Lower lobe of right lung (tissue), 2 donors: Measurements from ENCODE around the gene PPP6R1. TPM values are rescaled to one million over a fixed set of nuclear protein-coding genes. Genes with fewer than 3 reads are reported as not detected.

Experiments
- ATAC-seq, 2 donors: fragments of 200-7000 bp; cut with Tn5 transposase; one replicate each; pipeline ENCODE4 v1.9.1; 2020 to 2022; ENCODE audit warnings: mild to moderate bottlenecking in 2 of 2, moderate library complexity in 2 of 2
- DNase-seq: peaks from one replicate; pipeline ENCODE4 v3.0.0-alpha.2; 2020
- H3K27ac ChIP-seq: fragments of 200-600 bp; one replicate; pipeline ENCODE4 v1.8.0; 2022
- H3K27me3 ChIP-seq: fragments of 200-600 bp; one replicate; pipeline ENCODE4 v1.8.0; 2022; ENCODE audit warnings: low read depth
- H3K36me3 ChIP-seq: fragments of 200-600 bp; one replicate; pipeline ENCODE4 v1.8.0; 2022; ENCODE audit warnings: mild to moderate bottlenecking
- H3K4me1 ChIP-seq: fragments of 200-600 bp; one replicate; pipeline ENCODE4 v1.8.0; 2022
- H3K4me3 ChIP-seq: fragments of 200-600 bp; one replicate; pipeline ENCODE4 v1.8.0; 2022; ENCODE audit warnings: mild to moderate bottlenecking
- H3K9me3 ChIP-seq: fragments of 200-600 bp; one replicate; pipeline ENCODE4 v1.8.0; 2022
- intact Hi-C: fragments of 100-400 bp; cut with DNase I; formaldehyde crosslinking; loops from one replicate; pipeline ENCODE4 v1.11.0; 2022
- total RNA-seq: library from RNA; stranded (reverse); fragmentation: NEBNext Ultra II Directional; extraction: Animal tissue kit (Norgen Biotek cat#: 25700); gene quantifications from one replicate; pipeline ENCODE4 v1.2.1, GENCODE V29; 2021
- TF ChIP-seq, protein P1 (sequence below): fragments of 200-600 bp; IDR thresholded peaks from one replicate; pipeline ENCODE4 v1.8.0; 2022; ENCODE audit warnings: antibody characterized with exemption, mild to moderate bottlenecking
- donor health status: DM: no; HTN: yes; CAD: no; lungs with severe emphysema.

Gene PPP6R1
- total RNA-seq, 1 donor from 2014 or later: 69.1 TPM

DNA sequence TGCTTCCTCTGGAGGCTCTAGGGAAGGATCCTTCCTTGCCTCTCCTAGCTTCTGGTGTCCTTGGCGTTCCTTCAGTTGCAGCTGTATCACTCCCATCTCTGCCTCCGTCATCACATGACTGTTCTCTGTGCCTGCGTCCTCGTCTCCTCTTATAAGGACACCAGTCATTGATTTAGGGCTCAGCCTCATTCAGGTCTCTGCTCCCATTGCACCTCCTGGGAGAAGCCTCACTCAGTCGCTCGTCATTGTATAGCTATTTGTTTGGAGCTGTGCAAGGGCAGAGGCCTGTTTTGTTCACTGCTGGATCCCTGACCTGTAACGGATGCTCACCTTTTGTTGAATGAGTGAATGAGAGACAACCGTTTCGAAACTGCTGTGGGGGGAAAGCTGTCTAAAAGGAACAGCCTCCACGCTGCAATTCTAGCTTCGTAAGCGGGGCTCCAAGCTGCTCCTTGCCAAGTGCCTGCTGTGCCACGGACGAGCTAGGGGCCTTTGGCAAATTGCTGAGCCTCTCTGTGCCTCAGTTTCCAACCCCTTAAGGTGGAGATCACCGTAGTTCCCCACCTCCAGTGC, 42.2 kb upstream of the PPP6R1 start:
- TF ChIP-seq, protein P1, sequence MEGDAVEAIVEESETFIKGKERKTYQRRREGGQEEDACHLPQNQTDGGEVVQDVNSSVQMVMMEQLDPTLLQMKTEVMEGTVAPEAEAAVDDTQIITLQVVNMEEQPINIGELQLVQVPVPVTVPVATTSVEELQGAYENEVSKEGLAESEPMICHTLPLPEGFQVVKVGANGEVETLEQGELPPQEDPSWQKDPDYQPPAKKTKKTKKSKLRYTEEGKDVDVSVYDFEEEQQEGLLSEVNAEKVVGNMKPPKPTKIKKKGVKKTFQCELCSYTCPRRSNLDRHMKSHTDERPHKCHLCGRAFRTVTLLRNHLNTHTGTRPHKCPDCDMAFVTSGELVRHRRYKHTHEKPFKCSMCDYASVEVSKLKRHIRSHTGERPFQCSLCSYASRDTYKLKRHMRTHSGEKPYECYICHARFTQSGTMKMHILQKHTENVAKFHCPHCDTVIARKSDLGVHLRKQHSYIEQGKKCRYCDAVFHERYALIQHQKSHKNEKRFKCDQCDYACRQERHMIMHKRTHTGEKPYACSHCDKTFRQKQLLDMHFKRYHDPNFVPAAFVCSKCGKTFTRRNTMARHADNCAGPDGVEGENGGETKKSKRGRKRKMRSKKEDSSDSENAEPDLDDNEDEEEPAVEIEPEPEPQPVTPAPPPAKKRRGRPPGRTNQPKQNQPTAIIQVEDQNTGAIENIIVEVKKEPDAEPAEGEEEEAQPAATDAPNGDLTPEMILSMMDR: no peak
- H3K4me3 ChIP-seq: no peak overlapping the region
- H3K27me3 ChIP-seq: no peaks in the 10 kb centered on the region
- H3K27ac ChIP-seq: no peak overlapping the region
- DNase-seq: no peak
- intact Hi-C loops: no loop called here
- no peaks in the 10 kb centered on the region for H3K9me3 ChIP-seq
- no peaks in the 10 kb centered on the region for H3K36me3 ChIP-seq
- no peak for ATAC-seq
- H3K4me1 ChIP-seq: peaks cover 8% of the 10 kb centered on the region

DNA sequence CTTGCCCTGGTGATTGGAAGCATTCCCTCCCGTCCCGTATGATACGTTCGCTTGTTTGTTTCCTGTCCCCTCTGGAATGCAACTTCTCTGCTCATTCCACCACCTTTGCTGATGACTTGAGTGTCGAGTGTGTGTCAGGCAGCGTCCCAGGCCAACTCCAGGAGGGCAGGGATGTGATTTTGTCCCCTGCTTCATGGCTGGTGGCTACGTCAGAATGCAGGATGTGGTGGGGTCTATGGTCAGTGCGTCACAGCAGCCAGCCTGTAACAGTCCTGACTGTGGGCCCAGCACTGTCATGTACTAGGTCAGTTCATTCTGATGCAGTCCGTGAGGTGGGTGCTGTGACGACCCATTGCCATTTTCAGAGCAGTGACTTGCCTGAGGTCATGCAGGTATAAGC, 41.2 kb upstream of the PPP6R1 start:
- peaks cover 8% of the 10 kb centered on the region for H3K4me1 ChIP-seq
- no peaks in the 10 kb centered on the region for H3K36me3 ChIP-seq
- H3K9me3 ChIP-seq: no peaks in the 10 kb centered on the region
- DNase-seq (no peak), ATAC-seq (no peak)
- no peak overlapping the region for H3K4me3 ChIP-seq
- intact Hi-C loops: no loop called here
- H3K27me3 ChIP-seq: no peaks in the 10 kb centered on the region
- H3K27ac ChIP-seq: no peak overlapping the region
- TF ChIP-seq, protein P1: no peak

DNA sequence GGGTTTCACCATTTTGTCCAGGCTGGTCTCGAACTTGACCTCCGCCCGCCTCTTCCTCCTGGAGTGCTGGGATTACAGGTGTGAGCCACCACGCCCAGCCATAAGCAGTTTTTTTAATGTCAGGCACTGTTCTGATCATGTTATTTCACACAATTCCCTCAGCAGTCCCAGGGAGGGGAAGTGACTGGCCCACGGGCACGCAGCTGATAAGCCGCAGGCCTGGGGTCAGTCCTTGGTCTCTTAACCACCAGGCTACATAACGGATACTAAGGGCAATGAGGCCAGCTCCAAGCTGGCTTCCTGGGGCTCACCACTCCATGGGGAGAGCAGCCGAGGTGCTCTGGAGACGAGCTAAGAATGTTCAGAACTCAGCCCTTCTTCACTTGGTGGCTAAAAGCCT, 38.5 kb upstream of the PPP6R1 start:
- Histone ChIP-seq H3K4me3 (no peak overlapping the region), H3K36me3 (no peaks in the 10 kb centered on the region), H3K4me1 (peaks cover 8% of the 10 kb centered on the region), H3K27ac (no peak overlapping the region), H3K9me3 (no peaks in the 10 kb centered on the region), H3K27me3 (no peaks in the 10 kb centered on the region)
- intact Hi-C loops: no loop called here
- TF ChIP-seq, protein P1: no peak
- DNase-seq: no peak
- ATAC-seq: no peak

DNA sequence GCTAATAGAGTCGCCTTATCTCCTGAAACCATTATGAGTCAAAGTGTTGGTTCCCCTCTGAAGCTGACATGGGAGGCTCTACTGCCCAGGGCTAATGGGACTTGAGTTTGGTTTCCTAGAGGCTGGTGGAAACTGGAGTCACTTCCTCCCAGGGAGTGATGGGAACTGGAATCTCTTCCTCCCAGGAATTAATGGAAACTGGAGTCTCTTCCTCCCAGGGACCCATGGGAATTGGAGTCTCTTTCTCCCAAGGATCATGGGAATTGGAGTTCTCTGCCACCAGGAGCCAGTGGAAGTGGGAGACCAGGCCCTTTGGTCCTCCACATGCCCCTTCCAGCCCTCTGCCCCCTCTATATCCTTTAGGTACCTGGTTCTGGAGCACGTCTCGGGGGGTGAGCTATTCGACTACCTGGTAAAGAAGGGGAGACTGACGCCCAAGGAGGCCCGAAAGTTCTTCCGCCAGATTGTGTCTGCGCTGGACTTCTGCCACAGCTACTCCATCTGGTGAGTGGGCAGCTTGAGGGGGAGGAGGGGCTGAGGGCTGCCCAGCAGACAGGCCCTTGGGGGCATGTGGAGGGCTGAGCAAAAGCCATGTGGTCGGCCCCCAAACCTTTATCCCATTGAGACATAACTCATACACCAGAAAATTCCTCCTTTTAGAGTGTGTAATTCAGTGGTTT, 30.4 kb upstream of the PPP6R1 start:
- intact Hi-C loops: no loop called here

DNA sequence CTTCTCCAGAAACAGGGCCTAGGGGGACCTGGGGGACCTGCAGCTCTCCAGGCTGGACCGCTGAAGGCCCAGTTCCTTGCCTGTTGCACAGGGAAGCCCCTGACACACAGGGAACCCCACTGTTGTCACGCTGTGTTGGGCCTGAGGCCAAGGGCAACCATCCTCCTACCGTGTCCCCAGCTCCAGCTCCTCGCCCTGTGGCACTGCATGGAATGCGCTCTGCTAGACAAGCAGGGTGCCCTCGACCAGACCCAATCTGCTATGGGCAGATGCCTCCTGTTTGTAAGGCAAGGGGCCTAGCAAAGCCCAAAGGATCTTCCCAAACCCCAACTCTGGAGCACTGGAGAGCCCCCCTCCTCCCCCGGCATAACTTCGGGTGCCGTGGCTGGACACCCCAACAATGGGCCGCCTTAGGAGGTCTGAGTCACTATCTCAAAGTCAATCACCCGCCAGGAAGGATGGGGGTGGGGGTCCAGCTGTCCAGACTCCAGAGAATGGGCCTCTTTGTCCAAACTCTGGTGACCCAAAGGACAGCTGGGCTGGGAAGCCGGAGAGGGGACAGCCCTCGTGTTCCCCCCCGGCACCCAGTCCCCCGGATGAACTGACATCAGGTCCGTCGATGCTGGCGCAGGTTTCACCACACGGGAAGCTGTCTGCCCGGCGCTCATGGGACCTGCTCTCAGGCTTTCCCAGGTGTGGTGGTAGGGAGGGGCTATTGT, 28.7 kb upstream of the PPP6R1 start:
- Histone ChIP-seq H3K27ac (no peak overlapping the region), H3K36me3 (no peaks in the 10 kb centered on the region), H3K9me3 (no peaks in the 10 kb centered on the region), H3K4me1 (no peaks in the 10 kb centered on the region), H3K27me3 (peaks cover 11% of the 10 kb centered on the region), H3K4me3 (no peak overlapping the region)
- intact Hi-C loops: no loop called here
- ATAC-seq (no peak), DNase-seq (no peak)
- TF ChIP-seq, protein P1: no peak

More for the DNA sequence above, 30.4 kb upstream of the PPP6R1 start:
- no peaks in the 10 kb centered on the region for H3K36me3 ChIP-seq
- ATAC-seq (no peak), DNase-seq (no peak)
- H3K27ac ChIP-seq: no peak overlapping the region
- no peaks in the 10 kb centered on the region for H3K4me1 ChIP-seq
- TF ChIP-seq, protein P1: no peak
- H3K4me3 ChIP-seq: no peak overlapping the region
- H3K9me3 ChIP-seq: no peaks in the 10 kb centered on the region
- H3K27me3 ChIP-seq: no peaks in the 10 kb centered on the region
